ENCODE measurements around the gene ACSL5. TPM values are rescaled to one million over a fixed set of nuclear protein-coding genes. Genes with fewer than 3 reads are reported as not detected.

Gene ACSL5
- total RNA-seq, 2 experiments from 2014 or later: 30.1 to 32.9 TPM

GRCh38 chr10:112356686-112357085, 17.2 kb upstream of the ACSL5 start:
- POLR2A ChIA-PET: no interaction called here
- Mint-ChIP-seq H3K9me3 (no peaks in the 10 kb centered on the region), H3K27me3 (no peaks in the 10 kb centered on the region), H3K27ac (no peak overlapping the region), H3K36me3 (no peaks in the 10 kb centered on the region), H3K4me3 (no peak overlapping the region), H3K4me1 (ENCODE audit: low read depth) (no peaks in the 10 kb centered on the region)
- CTCF ChIA-PET: interaction anchor here (0.6 kb wide), 1 partner anchor 1436 kb away, joined by 3 read pairs; no protein-coding TSS in a partner anchor
- no peak for DNase-seq
- intact Hi-C loops (cut with micrococcal nuclease): no loop called here

DNA sequence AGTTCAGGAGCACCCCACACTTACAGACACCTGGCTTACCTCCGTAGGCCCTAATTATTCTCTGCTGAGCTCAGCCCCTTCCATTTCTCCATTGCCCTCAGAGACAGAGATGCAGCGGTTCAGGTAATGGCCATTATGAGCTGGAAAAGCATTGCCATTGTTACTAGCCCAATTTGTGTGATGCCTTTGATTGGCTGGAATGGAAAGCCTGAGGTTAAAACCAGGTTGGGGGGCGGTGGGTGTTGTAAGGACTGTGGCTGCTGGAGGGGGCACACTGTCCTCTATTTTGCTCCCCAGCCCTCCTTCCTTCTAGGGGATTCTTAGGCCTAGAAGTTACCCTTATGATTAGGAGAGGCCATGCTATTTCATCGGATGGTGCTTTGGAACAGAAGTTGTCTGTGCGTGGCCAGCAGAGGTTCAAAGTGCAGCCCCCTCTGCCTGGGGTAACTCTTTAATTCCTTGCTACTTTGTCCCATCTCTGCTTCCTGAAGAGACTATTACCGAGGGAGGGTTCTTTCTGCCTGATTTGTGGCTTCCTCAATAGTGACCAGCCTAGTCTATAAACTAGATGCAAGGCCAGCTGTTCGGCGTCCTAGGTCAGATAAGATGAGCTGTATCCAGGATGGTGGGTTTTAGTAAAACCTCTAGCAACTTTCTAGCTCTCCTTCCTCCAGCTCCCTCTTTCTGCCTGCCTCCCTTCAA, 14.2 kb upstream of the ACSL5 start:
- Mint-ChIP-seq H3K27ac (no peak overlapping the region), H3K9me3 (no peaks in the 10 kb centered on the region), H3K4me3 (no peak overlapping the region), H3K27me3 (no peaks in the 10 kb centered on the region), H3K36me3 (no peaks in the 10 kb centered on the region), H3K4me1 (ENCODE audit: low read depth) (no peaks in the 10 kb centered on the region)
- ChIA-PET CTCF (no interaction called here), POLR2A (no interaction called here)
- no peak for DNase-seq
- intact Hi-C loops (cut with micrococcal nuclease): no loop called here

DNA sequence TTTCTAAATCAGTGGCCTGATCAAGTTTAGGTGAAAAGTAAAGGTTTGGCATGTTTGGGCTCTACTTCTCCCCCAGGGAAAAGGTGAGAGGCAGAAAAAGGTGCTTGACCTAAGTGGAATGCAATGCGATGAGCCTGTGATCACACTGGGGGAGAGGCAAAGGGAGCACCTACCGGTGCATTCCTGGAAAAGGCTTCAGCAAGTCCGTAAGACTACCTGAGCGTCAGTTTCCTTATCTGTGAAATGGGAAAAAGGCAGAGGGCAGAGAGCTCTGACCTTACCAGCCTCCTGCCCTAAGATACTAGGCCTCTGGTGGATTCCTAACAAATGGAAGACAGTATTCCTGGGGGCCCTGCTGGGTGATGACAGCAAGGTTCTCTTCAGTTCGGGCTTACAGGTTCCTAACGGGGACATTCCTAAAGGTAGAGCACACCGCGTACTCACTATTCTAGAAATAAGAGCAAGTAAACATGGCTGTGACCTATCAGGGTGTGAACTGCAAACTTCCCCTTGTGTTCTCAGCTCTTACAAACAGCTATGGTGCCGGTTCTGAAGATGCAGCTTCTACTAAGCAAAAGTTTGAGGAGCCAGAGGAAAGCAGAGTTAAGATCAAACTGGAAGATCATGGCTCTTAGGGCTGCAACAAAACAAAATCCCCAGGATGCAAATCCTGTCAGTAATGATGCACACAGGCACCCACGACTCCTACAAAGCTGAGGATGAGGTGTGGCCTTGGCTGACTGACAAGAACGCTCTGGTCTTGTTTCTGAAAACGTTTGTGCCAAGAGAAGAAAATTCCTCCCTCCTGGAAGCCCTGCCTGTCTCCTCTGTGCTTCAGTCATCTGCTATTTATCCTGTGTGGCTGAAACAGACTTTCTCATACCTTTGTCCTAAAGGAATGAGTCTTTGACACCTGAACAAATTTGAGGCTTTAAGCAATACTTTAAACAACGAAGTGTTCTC, 13.3 kb upstream of the ACSL5 start:
- Mint-ChIP-seq H3K27ac (no peak overlapping the region), H3K4me3 (no peak overlapping the region), H3K36me3 (no peaks in the 10 kb centered on the region), H3K9me3 (no peaks in the 10 kb centered on the region), H3K27me3 (no peaks in the 10 kb centered on the region), H3K4me1 (ENCODE audit: low read depth) (no peaks in the 10 kb centered on the region)
- POLR2A ChIA-PET: no interaction called here
- intact Hi-C loops (cut with micrococcal nuclease): no loop called here
- CTCF ChIA-PET: no interaction called here
- DNase-seq: no peak

DNA sequence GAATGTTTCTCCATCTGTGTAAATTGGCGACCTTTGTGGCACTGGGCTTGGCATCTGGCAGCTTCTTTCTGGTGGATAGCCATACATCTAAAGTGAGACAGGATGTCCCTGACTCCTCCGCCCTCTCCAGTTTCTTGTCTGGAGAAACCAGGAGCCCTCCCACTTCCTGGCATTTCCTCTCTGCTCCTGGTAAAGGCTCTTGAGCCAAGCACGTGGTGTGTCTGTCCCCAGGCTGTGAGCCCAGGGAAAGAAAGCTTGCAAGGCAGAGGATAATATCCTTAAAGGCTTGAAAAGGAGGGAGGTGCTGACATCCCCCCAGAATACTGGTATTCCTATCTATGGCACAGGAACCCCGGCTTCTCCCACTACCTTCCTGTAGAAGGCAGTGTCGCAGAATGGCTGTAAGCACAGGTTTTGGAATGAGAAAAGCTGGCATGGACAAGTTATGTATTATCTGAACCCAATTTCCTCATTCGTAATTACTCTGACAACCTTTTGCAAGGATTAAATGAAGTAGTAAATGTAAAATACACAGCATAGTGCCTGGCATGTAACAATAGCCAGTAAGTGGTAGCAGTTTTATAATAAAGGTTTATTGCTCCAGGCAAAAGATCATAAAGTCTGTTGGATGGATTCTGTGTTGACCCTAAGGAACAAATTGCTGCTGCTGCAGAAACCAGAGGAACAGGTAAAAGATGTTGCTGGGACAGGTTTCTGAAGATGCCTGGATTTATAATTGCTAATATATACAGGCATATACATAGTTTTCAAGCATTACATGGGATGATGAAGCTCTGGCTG, 11.8 kb upstream of the ACSL5 start:
- H3K4me1 Mint-ChIP-seq (ENCODE audit: low read depth): no peaks in the 10 kb centered on the region
- H3K27ac Mint-ChIP-seq: no peak overlapping the region
- H3K27me3 Mint-ChIP-seq: no peaks in the 10 kb centered on the region
- intact Hi-C loops (cut with micrococcal nuclease): no loop called here
- DNase-seq: no peak
- CTCF ChIA-PET: no interaction called here
- no peak overlapping the region for H3K4me3 Mint-ChIP-seq
- no peaks in the 10 kb centered on the region for H3K9me3 Mint-ChIP-seq
- H3K36me3 Mint-ChIP-seq: no peaks in the 10 kb centered on the region
- POLR2A ChIA-PET: no interaction called here

DNA sequence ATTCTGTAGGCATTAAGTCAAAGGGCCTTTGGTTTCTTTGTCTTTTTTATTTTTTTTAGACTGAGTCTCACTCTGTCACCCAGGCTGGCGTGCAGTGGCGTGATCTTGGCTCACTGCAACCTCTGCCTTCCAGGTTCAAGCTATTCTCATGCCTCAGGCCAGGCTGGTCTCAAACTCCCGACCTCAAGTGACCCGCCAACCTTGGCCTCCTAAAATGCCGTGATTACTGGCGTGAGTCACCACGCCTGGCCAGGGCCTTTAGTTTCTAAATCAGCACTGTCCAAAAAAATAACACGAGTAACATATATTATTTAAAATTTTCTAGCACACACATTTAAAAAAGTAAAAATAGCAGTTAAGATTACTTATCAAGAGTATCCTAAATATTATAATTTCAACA, 11.1 kb upstream of the ACSL5 start:
- POLR2A ChIA-PET: no interaction called here
- no peak overlapping the region for H3K4me3 Mint-ChIP-seq
- H3K27me3 Mint-ChIP-seq: no peaks in the 10 kb centered on the region
- H3K27ac Mint-ChIP-seq: no peak overlapping the region
- no peaks in the 10 kb centered on the region for H3K9me3 Mint-ChIP-seq
- H3K36me3 Mint-ChIP-seq: no peaks in the 10 kb centered on the region
- DNase-seq: no peak
- H3K4me1 Mint-ChIP-seq (ENCODE audit: low read depth): no peaks in the 10 kb centered on the region
- intact Hi-C loops (cut with micrococcal nuclease): no loop called here
- CTCF ChIA-PET: no interaction called here

DNA sequence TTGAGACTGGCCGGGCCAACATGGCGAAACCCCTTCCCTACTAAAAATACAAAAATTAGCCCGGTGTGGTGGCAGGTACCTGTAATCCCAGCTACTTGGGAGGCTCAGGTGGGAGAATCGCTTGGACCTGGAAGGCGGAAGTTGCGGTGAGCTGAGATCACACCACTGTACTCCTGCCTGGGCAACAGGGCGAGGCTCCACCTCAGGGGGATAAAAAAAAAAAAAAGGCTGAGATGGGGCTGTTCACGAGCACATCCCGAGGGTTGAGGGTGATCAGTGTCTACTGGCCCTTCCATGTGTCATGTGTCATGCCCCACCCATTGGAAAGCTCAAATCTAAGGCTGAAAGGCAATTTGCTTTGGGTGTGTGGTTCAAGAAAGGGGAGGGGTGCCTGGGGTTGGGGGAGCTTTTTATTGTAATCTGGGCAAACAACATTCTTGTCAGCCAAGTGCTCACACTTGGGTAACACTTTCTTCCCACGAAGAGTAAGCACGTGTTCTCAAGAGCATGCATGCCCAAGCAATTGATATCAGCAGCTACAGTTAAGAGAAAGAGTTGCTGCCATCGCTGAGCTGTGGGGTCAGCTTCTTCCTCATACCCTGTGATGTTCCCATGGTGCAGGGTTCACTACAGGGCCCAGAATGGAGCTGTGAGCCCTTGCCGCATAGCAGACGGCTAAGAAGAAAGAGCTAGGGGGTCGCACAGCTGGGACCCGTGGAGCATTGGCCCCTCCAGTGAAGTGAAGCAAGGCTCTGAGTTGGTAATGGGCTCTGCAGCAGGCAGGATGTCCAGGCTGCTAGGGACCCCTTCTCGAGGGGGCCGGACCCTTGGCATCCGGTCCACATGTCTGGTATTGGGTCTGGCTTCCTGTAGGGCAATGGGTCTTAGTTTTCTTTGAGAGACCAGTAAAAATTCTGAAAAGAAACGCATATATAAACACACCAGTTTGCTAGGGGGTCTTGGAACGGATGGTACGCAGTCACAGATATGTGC, 9.9 kb upstream of the ACSL5 start:
- no peak for DNase-seq
- POLR2A ChIA-PET: interaction anchor here (1.1 kb wide), 1 partner anchor 11 kb away, joined by 3 read pairs; no protein-coding TSS in a partner anchor
- intact Hi-C loops (cut with micrococcal nuclease): no loop called here
- CTCF ChIA-PET: interaction anchor here (0.6 to 0.9 kb wide), 4 partner anchors 8 to 108 kb away, joined by 3 to 6 read pairs (median 3); no protein-coding TSS in a partner anchor
- H3K4me3 Mint-ChIP-seq: no peak overlapping the region
- H3K27ac Mint-ChIP-seq: no peak overlapping the region
- no peaks in the 10 kb centered on the region for H3K9me3 Mint-ChIP-seq
- peaks cover 2% of the 10 kb centered on the region for H3K4me1 Mint-ChIP-seq (ENCODE audit: low read depth)
- no peaks in the 10 kb centered on the region for H3K27me3 Mint-ChIP-seq
- no peaks in the 10 kb centered on the region for H3K36me3 Mint-ChIP-seq

DNA sequence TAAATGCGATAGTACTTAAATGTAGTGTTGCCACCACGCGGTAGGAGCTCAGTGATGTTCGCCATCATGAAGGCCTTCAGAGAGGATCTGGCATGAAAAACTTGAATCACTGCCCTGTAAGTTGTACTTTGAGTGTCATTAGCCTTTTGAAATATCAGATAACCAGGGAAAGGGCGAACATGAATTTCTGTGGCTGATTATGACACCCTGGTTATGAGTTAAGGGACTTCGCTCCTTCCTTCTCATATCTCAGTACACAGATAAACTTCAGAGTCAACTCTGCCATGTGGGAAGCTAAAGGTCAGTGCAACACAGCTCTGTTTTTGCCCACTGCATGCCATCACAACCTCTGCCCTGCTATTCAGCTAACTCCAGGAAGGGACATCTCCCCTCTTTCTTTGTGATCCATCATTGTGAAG, 8.9 kb upstream of the ACSL5 start:
- Mint-ChIP-seq H3K9me3 (no peaks in the 10 kb centered on the region), H3K4me3 (no peak overlapping the region), H3K4me1 (ENCODE audit: low read depth) (peaks cover 6% of the 10 kb centered on the region), H3K36me3 (no peaks in the 10 kb centered on the region), H3K27me3 (no peaks in the 10 kb centered on the region), H3K27ac (no peak overlapping the region)
- POLR2A ChIA-PET: interaction anchor here (1.1 kb wide), 1 partner anchor 10 kb away, joined by 3 read pairs; no protein-coding TSS in a partner anchor
- intact Hi-C loops (cut with micrococcal nuclease): no loop called here
- no peak for DNase-seq
- CTCF ChIA-PET: interaction anchor here (0.6 to 1.1 kb wide), 3 partner anchors 10 to 107 kb away, joined by 3 to 6 read pairs (median 3); no protein-coding TSS in a partner anchor

GRCh38 chr10:112365451-112365850, 8.5 kb upstream of the ACSL5 start:
- no peak overlapping the region for H3K27ac Mint-ChIP-seq
- H3K36me3 Mint-ChIP-seq: no peaks in the 10 kb centered on the region
- peaks cover 6% of the 10 kb centered on the region for H3K4me1 Mint-ChIP-seq (ENCODE audit: low read depth)
- no peak overlapping the region for H3K4me3 Mint-ChIP-seq
- intact Hi-C loops (cut with micrococcal nuclease): no loop called here
- DNase-seq: no peak
- ChIA-PET CTCF (interaction anchor here (1.1 kb wide), 1 partner anchor 50 kb away, joined by 3 read pairs; no protein-coding TSS in a partner anchor), POLR2A (interaction anchor here (1.1 kb wide), 1 partner anchor 10 kb away, joined by 3 read pairs; no protein-coding TSS in a partner anchor)
- H3K27me3 Mint-ChIP-seq: no peaks in the 10 kb centered on the region
- no peaks in the 10 kb centered on the region for H3K9me3 Mint-ChIP-seq

DNA sequence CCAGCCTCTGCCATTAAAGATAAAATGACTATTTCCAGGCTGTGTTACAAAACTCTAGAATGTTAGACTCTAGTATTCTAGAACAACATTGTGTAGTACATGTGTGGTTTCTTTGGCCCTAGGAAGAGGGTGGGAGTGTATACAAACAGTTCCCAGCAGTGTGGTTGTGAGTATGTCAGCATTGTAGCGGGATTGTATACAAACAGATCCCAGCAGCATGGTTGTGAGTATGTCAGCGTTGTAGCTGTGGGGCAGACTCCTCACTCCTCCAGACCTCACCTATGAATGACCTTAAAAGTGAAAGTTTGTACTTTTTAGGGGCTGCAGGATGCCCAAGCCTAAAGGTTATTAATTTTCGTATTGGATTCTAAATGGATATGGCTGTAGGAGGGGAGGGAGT, 6.9 kb upstream of the ACSL5 start:
- intact Hi-C loops (cut with micrococcal nuclease): no loop called here
- H3K9me3 Mint-ChIP-seq: no peaks in the 10 kb centered on the region
- DNase-seq: no peak
- no peak overlapping the region for H3K4me3 Mint-ChIP-seq
- peaks cover 11% of the 10 kb centered on the region for H3K4me1 Mint-ChIP-seq (ENCODE audit: low read depth)
- no peak overlapping the region for H3K27ac Mint-ChIP-seq
- no peaks in the 10 kb centered on the region for H3K27me3 Mint-ChIP-seq
- POLR2A ChIA-PET: no interaction called here
- no peaks in the 10 kb centered on the region for H3K36me3 Mint-ChIP-seq
- CTCF ChIA-PET: interaction anchor here (1.3 kb wide), 1 partner anchor 8 kb away, joined by 5 read pairs; no protein-coding TSS in a partner anchor

DNA sequence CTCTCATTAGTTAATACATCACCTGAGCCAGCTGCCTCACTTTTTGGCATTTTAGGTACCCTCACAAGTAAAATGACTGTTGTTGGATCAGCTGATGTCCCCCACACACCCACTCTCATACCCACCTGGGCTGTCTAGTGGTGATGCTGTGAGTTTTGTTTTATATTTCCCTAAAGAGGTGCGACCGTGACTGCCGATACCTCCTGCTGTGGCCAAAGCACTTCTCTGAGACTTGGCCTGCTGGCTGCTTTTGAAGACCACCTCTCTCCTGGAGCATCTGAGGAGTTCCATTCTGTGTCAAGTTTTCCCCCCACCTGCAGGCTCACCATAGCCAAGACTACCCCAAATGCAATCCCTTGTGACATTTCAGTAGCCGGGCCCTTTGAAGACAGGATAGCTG, 6.4 kb upstream of the ACSL5 start:
- Mint-ChIP-seq H3K36me3 (no peaks in the 10 kb centered on the region), H3K4me3 (no peak overlapping the region), H3K27me3 (no peaks in the 10 kb centered on the region), H3K4me1 (ENCODE audit: low read depth) (peaks cover 11% of the 10 kb centered on the region), H3K9me3 (no peaks in the 10 kb centered on the region), H3K27ac (no peak overlapping the region)
- ChIA-PET CTCF (no interaction called here), POLR2A (no interaction called here)
- no peak for DNase-seq
- intact Hi-C loops (cut with micrococcal nuclease): no loop called here

All from activated CD4-positive, alpha-beta memory T cell treated with anti-CD3 and anti-CD28 coated beads for 36 hours (primary cell).